Measurements from ENCODE around the gene BTBD18.

BTBD18 gene

DNA sequence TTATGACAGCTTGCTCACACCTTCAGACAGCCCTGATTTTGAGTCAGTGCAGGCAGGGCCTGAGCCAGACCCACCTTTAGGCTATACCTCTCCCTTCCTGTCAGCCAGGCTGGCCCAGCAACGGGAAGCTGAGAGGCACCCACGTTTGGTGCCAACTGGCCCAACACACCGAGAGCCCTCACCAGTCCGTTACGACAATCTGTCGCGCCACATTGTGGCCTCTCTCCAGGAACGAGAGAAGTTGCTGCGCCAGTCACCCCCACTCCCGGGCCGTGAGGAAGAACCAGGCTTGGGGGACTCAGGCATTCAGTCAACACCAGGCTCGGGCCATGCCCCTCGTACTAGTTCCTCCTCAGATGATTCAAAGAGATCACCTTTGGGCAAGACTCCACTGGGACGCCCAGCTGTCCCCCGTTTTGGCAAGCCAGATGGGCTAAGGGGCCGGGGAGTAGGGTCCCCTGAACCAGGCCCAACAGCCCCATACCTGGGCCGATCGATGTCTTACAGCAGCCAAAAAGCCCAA is 52.7 kb downstream of the BTBD18 start:
- DNase-seq (ENCODE audit: low read depth, low spot score), result no peak
- no peak overlapping the region for H3K4me3 ChIP-seq (ENCODE audit: low read length)

All from Jurkat, Clone E6-1 (cell line).